GM18909 (cell line): ENCODE results near the gene IL7R.

Source experiments
- ATAC-seq: cut with Tn5 transposase; IDR thresholded peaks from one replicate; pipeline ENCODE4 v1.9.1; 2021; ENCODE audit warnings: mild to moderate bottlenecking; ENCODE audit not compliant: unreplicated experiment, poor library complexity

The IL7R gene

DNA sequence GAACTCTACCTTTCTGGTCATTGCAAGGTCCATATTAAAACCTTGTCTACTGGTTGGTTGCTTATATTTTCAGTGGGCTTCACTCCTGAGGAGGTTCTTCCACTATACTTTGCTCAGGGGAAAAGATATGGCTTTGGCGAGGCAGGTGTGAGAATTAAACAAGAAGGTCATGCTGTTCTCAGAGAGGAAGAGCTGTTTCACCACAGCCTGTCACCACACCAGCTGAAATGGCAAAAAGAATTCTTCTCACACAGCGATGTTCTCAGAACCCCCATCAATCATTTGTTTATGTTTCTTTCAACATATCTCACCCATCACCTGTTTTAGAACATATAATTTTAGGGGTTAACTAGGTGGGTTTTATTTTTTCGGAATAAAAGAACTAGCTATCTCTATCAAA, 43.1 kb downstream of the IL7R start:
- peak; percentile 37 for ATAC-seq

DNA sequence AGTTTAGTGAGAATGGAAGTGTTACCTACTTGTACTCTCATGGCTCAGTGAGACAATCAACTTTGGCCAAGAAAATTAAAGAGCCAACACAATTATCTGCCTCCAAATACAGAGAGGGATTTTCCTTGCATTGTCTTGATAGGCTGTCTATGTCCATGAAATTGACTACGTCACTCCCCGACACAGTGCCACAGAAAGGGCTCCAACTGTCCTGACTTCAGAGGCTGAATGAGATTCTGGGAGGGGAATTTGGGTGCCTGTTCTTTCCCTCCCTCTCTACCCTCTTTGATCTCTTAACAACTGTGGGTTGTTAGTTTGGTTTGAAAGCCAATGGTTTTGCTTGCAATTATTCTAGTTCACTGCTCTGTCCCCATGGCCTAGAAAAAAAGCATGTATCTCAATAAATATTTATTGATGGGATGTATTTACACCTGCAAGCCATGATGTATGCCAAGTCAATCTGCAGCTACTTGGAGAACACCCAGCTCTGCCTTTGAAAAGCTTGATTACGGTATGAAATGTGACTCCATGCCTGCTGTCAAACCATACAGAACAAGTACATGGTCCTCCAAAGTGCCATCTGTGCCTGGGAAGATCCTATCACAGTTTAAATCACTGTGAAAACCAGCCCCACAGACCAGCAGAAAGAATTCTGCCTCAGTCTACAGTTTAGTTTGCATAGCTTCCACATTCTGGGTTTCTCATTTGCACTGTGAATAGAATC, 44.4 kb downstream of the IL7R start:
- ATAC-seq: no peak

DNA sequence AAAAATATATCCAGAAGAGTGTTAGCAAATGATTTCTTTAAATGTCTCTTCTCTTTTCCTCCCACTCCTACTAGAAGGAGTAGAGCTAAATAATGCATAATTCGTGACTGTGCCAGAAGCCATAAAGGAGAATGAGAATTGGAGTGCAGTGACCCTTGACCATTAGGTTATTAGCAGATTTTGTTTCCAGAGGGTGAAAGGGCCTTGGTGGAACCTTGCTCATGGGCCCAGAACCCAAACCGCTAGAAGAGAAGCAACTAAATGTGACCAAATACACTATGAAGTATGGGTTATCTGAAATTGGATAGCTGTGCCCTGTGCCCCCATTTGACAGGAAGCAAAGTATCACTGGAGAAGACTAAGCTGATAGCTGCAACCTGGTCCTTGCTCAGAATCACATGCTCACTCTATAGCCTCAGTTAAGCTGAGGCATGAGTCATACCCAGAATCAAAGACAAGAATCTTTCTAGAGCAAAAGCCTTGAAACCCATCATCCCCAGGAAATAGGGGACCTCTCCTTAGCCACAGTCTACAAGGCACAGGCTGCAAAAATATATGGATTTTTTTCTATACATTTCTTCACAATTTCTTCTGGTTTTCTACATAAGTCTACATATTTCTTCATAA, 45.5 kb downstream of the IL7R start:
- peak; percentile 77 for ATAC-seq

DNA sequence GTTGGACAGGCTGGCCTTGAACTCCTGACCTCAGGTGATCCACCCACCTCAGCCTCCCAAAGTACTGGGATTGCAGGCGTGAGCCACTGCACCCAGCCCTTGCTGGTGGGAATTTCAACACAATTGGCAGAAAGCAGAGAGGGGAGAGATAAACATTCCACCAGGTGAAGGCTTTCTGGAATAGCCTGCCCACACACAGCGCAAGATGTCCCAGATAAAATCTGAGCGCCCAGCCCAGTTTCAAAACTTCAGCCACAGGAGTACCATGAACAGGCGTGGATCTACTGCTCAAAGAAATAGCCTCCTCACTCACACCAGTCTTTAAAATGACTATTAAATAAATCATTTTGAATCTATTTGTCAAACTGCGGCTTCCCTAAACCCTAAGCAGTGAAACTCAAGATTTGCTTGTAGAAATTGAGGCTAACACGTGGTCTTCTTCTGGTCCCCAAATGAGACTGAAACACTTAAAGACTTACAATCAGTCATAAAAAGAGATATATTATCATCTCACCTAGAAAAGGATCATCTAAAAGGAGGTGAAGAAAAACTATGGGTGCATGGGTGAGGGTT, 47.0 kb downstream of the IL7R start:
- no peak for ATAC-seq

DNA sequence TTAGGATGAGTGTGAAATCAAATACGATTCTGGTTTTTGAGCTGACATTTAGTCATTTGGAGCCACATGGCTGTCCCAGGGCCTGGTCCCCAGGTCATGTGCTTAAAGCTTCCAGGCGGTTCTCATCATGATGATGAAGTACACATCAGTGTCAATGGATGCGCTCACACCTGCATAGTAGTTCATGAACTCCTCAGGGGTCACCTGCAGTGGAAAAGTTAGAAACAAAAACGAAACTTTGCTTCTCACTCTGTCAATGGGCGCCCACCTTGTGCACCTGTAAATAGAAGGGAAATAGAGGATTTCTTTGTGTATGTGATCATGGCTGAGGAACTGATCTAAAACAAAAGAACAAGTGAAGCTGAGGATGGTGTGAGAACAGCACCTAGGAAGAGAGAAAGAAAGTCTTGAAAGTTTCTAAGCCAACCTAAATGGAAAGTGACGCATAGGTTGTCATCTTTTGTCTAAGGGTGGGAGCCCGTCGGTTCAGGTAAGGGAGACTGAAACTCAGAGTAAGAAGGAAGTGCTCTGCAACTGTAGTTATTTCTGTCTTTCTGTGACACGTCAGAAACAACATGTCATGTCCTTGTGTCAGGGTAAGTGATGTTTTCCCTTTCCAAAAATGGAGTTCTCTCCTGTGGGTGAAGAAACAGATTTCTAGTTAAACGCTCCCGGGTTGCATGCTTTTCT, 47.9 kb downstream of the IL7R start:
- peak; percentile 55 for ATAC-seq

DNA sequence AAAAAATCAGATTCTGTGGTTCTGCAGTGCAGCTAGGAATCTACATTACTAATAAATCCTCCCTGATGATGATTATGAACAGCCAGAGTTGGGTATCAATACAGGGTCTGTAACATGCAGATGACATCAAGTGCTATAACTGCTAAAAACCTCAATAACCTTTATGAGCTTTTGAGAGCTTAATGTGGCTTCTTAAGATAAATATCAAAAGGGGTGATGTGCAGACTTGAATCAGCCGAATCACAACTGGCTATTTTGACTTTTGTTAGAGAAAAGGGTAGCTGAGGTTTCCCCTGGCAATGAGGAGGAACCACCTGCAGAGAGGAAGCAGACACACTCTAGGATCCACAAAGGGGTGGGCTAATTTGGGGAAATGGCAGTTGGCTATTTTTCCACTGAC, 51.5 kb downstream of the IL7R start:
- no peak for ATAC-seq

DNA sequence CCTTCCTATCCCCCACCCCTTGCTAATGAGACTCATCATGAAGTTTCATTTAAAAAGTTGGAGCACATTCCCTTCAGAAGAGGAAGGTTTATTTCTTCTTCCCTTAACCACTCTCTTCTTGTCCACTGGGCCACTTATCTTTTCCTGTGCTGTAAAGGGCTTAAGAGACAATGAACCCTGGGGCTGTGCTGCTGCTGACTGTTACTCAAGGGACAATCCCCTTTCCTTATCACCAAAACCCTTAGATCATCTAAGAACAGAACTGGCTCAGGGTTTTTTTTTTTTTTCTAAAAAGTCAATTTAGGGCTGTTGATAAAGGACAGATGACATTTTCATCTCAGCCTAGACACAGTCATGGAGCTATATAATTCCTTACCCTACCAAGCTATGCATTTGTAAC, 52.1 kb downstream of the IL7R start:
- ATAC-seq: no peak

DNA sequence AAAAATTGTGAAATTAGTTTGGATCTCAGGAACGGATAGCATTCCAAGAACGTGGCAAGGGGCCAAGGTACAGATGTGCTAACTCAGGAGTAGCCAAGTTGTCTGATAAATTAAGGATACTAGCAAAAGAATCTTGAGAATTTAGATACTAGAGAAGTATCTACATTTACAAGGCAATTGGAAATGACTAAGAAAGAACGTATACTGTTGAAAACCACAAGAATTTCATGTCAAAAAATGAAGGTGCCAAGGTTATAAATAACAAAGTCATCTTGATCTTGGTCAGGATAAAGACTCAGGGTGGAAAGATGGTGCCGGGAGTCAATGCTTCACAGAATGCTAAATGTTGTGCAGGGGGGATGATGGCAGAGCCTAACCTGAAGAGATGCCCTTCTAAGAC, 62.5 kb downstream of the IL7R start:
- no peak for ATAC-seq

DNA sequence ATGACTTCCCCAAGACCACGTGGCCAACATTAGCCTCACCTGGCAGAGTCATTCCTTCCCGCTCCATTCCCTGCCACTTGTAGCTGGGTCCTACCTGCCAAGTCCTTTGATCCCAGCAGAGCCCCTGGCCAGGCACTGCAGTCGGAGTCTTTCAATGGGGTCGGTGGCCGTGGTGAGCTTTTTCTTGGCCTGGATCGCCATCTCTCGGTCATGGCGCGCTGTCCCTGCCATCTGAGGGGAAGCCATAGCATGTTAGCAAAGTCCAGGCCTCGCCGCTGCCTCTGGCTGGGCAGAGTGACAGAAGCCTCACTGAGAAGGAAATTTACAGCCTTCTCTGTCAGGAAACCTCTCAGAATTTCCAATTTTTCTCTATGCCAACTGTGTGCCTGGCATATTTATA, 64.2 kb downstream of the IL7R start:
- no peak for ATAC-seq

DNA sequence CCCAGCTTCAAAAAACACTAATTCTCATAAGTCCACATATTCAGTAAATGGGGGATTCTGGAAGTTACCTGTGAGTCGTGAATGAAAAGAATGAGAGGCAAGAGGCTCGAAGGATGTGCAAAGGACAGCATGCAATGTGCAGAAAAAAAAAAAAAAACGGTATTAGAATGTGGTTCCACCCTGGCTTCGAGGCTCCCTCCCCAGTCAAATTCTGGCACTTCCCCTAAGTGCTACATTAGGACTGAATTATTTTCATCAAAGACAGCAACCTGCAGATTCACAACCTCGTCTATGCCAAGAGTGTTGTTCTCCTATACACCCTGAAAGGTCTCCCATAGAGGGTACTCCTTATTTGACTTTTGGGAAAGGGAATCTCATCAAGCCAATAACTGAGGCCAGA, 65.2 kb downstream of the IL7R start:
- no peak for ATAC-seq

DNA sequence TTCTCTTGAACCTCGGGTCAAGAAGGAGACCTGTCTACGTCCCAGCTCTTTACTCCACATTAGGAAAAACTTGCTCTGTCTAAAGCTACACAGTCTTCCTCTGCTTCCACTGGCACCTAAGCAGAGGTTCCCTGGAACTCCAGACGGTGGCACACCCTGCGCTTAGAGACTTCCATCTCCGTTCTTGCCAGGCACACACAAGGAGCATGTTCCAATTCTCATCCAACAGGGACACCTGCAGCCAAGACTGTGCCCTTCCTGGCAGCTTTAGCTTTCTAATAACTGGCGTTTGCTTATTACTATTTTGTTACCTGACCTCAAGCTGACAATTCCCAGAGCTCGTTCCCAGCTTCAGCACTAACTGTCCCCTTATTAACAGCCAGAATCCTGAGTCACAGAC, 65.8 kb downstream of the IL7R start:
- no peak for ATAC-seq

DNA sequence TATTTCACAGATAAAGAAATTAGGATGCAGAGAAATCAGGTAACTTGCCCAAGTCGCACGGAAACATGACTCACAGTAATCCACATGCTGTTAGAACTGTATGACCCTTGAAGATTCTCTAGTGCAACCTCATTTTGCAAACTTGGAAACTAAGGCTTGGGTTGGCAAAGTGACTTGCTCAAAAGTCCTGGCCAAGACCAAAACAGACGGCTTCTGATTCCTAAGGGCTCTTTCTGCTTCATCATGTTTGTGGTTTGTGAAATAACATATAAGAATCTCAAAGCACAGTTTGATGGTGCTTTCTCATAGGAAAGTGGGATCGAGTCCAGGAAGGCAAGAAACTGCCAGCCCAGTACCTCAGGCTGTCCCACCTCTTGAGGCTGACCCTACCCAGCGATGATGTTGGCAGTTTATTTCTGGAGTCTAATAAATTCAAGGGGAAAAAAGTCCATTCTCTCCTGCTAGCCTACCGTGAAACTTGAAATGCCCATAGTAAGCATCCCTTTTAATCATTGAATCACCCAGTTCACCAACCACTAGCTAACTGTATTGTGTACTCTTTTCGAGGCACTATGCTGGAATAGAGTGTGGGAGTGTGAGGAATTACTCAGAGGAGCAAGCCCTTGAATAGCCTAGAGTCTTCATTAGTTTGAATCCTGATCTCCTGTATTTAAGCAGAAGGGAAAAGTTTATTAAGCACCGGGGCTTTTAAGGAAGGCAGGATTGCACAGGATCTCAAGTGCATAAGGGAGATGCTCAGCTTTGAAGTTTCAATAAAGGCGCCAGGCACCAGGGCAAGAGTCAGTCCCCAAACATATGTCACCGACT, 67.6 kb downstream of the IL7R start:
- ATAC-seq: no peak

DNA sequence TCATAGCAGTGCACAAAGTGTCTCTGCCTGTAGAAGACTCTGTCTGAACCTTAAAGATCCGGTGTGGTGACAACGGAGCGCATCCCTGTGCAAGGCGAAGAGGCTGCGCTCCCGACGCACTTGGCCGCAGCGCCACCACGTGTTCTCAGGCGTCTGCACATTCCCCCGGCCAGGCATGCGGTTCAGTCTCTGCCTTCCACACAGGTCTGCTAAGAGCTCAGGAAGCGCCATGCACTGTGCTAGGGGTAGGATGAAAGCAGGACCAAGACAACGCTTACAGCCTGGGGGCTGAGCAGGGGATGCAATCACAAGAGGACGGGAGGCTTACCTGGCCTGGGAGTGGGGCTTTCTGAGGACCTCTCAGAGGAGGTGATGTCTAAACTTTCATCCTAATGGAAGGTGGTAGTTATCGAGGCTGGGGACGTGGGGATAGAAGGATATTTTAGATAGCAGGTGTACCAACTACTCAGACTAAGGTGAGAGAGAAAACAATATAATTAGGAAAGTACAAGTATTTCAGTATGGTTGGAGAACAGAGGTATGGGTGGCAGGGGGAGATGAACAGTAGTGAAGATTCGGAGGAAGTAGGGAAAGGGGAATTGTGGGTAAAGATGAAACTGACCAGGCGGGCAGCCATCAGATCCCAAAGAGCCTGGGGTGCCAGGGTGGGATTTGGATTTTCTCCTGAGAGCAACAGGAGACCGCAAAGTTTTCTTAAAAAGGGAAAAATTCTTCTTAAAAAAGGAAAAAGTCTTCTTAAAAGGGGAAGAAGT, 68.4 kb downstream of the IL7R start:
- ATAC-seq: peak; percentile 87

DNA sequence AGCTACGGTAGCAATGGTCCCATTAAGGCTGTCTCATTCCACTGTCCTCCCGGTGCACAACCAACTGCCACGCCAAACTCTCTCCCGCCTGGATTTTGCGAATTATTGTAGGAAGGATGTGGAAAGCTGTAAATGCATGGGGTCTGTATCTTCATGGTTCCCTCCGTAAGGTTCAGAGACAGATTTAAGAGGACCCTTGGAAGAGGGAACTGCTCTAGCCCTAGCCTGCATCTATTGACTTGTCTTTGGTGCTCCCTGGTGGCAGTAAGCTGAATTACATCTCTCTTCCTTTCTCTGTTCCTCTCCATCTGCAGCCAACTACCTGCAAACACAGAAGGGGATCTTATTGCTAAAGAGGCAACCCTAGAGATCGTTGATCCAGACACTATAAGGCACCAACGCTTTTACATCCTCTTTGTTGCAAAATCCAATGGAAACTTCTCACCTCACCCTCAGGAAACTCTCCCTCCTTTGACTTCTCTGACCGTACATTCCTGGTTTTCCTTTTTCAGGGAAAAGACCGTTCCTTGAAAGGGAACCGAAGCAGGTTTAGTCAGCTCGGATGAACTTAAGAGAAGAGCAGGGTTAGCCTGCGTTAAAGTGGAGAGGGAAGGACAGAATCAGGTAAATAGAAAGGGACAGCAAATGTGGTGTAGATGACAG, 69.8 kb downstream of the IL7R start:
- ATAC-seq: peak; percentile 72
